MM.1S (cell line): ENCODE measurements around the gene CARD11.
"Not testable (repeated sequence)": the region's sequence is repeated elsewhere in the genome, so short reads cannot be mapped to it uniquely, and the experiment has no call there.

Experiments used
- CTCF ChIP-seq: fragments of 300-600 bp; sonication (generic); IDR thresholded peaks from 2 replicates; pipeline ENCODE4 v1.5.1; 2016; ENCODE audit warnings: antibody characterized with exemption, low read length, mixed read lengths
- EZH2 ChIP-seq: fragments of 300-600 bp; sonication (generic); optimal IDR thresholded peaks from 2 replicates; pipeline ENCODE3; 2017; ENCODE audit warnings: low read depth, mild to moderate bottlenecking, antibody characterized with exemption, low read length, mixed read lengths
- EZH2phosphoT487 ChIP-seq: fragments of 300-600 bp; sonication (generic); IDR thresholded peaks from 2 replicates; pipeline ENCODE4 v1.6.1; 2018; ENCODE audit warnings: antibody characterized with exemption, low read length

- TF ChIP-seq CTCF, EZH2, EZH2phosphoT487: not testable (repeated sequence)
These were observed 123.2 kb downstream of the CARD11 start for GRCh38 chr7:2920480-2920879.
